Fibroblast of pulmonary artery (primary cell): ENCODE measurements around the gene RHBDF1.

Experiments
- DNase-seq: peaks from one replicate; pipeline ENCODE4 v3.0.0-alpha.2; 2010; ENCODE audit warnings: low read depth
- H3K4me3 ChIP-seq: replicated peaks from 2 replicates; pipeline ENCODE4 v1.5.1; 2011; ENCODE audit warnings: low read depth, mild to moderate bottlenecking, control low read depth, low read length, moderate library complexity
- TF ChIP-seq, protein P1 (sequence below): IDR thresholded peaks from 2 replicates; pipeline ENCODE4 v1.5.1; 2011; ENCODE audit warnings: mild to moderate bottlenecking, control low read depth, low read length, inconsistent platforms; ENCODE audit errors: missing control alignments

The RHBDF1 gene

DNA sequence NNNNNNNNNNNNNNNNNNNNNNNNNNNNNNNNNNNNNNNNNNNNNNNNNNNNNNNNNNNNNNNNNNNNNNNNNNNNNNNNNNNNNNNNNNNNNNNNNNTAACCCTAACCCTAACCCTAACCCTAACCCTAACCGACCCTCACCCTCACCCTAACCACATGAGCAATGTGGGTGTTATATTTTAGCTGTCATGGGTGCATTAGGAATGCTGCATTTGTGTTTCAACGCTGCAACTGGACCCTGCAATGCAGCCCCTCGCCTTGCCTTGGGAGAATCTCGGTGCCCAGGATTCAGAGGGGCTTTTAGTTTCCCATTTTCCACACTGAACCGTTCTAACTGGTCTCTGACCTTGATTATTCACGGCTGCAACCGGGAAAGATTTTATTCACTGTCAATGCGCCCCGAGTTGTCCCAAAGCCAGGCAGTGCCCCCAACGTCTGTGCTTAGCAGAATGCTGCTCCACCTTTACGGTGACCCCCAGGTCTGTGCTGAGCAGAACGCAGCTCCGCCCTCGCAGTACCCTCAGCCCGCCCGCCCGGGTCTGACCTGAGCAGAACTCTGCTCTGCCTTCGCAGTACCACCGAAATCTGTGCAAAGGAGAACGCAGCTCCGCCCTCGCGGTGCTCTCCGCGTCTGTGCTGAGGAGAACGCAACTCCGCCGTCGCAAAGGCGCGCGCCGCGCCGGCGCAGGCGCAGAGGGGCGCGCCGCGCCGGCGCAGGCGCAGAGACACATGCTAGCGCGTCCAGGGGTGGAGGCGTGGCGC, 62.3 kb downstream of the RHBDF1 start:
- peak overlapping the region; percentile 38 for H3K4me3 ChIP-seq
- peak; percentile 14 for DNase-seq
- TF ChIP-seq, protein P1, sequence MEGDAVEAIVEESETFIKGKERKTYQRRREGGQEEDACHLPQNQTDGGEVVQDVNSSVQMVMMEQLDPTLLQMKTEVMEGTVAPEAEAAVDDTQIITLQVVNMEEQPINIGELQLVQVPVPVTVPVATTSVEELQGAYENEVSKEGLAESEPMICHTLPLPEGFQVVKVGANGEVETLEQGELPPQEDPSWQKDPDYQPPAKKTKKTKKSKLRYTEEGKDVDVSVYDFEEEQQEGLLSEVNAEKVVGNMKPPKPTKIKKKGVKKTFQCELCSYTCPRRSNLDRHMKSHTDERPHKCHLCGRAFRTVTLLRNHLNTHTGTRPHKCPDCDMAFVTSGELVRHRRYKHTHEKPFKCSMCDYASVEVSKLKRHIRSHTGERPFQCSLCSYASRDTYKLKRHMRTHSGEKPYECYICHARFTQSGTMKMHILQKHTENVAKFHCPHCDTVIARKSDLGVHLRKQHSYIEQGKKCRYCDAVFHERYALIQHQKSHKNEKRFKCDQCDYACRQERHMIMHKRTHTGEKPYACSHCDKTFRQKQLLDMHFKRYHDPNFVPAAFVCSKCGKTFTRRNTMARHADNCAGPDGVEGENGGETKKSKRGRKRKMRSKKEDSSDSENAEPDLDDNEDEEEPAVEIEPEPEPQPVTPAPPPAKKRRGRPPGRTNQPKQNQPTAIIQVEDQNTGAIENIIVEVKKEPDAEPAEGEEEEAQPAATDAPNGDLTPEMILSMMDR: no peak
